Dermis microvascular lymphatic vessel endothelial cell (primary cell): ENCODE data around the gene KCNJ14. TPM values are rescaled to one million over a fixed set of nuclear protein-coding genes. Genes with fewer than 3 reads are reported as not detected.

Source experiments
- DNase-seq, 2 donors: peaks; one replicate each; pipeline versions ENCODE4 v3.0.0 to v3.0.0-alpha.2; 2010; ENCODE audit warnings: low read depth in 2 of 2
- total RNA-seq: library from RNA; depleted of rRNA; stranded (reverse); fragments of >200 nt; gene quantifications from 2 replicates; pipeline ENCODE4 v1.2.1, GENCODE V29; 2014

KCNJ14 gene
- total RNA-seq = 0.13 TPM in 2 replicates

GRCh38 chr19:48455171-48455907 lies at the start of gene KCNJ14:
TSS of gene KCNJ14 (plus strand) at chr19:48455574. CDS start at chr19:48461725, 6,151 bp downstream.
- DNase-seq = no peak

- DNase-seq = no peak
Measured at GRCh38 chr19:48405850-48406249, 49.5 kb upstream of the KCNJ14 start.

- DNase-seq = no peak
Measured at GRCh38 chr19:48413879-48414587, 41.3 kb upstream of the KCNJ14 start.

- DNase-seq = peak; percentile 62 to 89
Measured at GRCh38 chr19:48415395-48415794, 40.0 kb upstream of the KCNJ14 start.

GRCh38 chr19:48415806-48416221 lies 39.6 kb upstream of the KCNJ14 start:
- DNase-seq = no peak

- no peak for DNase-seq
Measured at GRCh38 chr19:48417421-48417820, 38.0 kb upstream of the KCNJ14 start.

- no peak for DNase-seq
Measured at GRCh38 chr19:48418317-48419064, 36.9 kb upstream of the KCNJ14 start.

- peak in 1 of 2 donors; percentile 57 for DNase-seq
Measured at GRCh38 chr19:48419158-48419920, 36.0 kb upstream of the KCNJ14 start.

GRCh38 chr19:48421548-48421947 lies 33.8 kb upstream of the KCNJ14 start:
- DNase-seq = no peak

- peak in 1 of 2 donors; percentile 85 for DNase-seq
Measured at GRCh38 chr19:48424694-48425219, 30.6 kb upstream of the KCNJ14 start.

- no peak for DNase-seq
Measured at GRCh38 chr19:48428670-48429069, 26.7 kb upstream of the KCNJ14 start.

GRCh38 chr19:48433337-48433736 lies 22.0 kb upstream of the KCNJ14 start:
- DNase-seq = no peak

GRCh38 chr19:48436586-48436985 lies 18.8 kb upstream of the KCNJ14 start:
- no peak for DNase-seq

- DNase-seq = no peak
Measured at GRCh38 chr19:48441360-48442050, 13.9 kb upstream of the KCNJ14 start.

GRCh38 chr19:48442116-48443035 lies 13.0 kb upstream of the KCNJ14 start:
- no peak for DNase-seq

- peak in 1 of 2 donors; percentile 37 for DNase-seq
Measured at GRCh38 chr19:48443256-48443655, 12.1 kb upstream of the KCNJ14 start.

GRCh38 chr19:48443731-48444128 lies 11.6 kb upstream of the KCNJ14 start:
- no peak for DNase-seq

- DNase-seq = no peak
Measured at GRCh38 chr19:48444129-48444935, 11.0 kb upstream of the KCNJ14 start.

- DNase-seq = no peak
Measured at GRCh38 chr19:48444936-48445200, 10.5 kb upstream of the KCNJ14 start.
